Subcutaneous abdominal adipose tissue (tissue), 5 donors: ENCODE results near the gene GPC3.

Experiments used
- H3K27ac ChIP-seq: one replicate; pipeline ENCODE4 v1.7.0; 2013; ENCODE audit warnings: low read depth, mild to moderate bottlenecking, inconsistent platforms, low read length, moderate library complexity
- H3K27me3 ChIP-seq, 5 donors: one replicate each; pipeline ENCODE4 v1.7.0; 2013; ENCODE audit warnings: low read length in 5 of 5, inconsistent platforms in 1 of 5; ENCODE audit not compliant: control insufficient read depth in 5 of 5, insufficient read depth in 4 of 5
- H3K36me3 ChIP-seq, 5 donors: one replicate each; pipeline ENCODE4 v1.7.0; 2013; ENCODE audit warnings: low read length in 5 of 5; ENCODE audit not compliant: control insufficient read depth in 5 of 5, insufficient read depth in 5 of 5
- H3K4me1 ChIP-seq, 5 donors: one replicate each; pipeline ENCODE4 v1.7.0; 2013; ENCODE audit warnings: low read length in 5 of 5, mild to moderate bottlenecking in 3 of 5, moderate library complexity in 1 of 5; ENCODE audit not compliant: control insufficient read depth in 5 of 5, insufficient read depth in 5 of 5
- H3K4me3 ChIP-seq, 5 donors: one replicate each; pipeline ENCODE4 v1.7.0; 2013; ENCODE audit warnings: low read length in 5 of 5, low read depth in 1 of 5
- H3K9ac ChIP-seq, 5 donors: one replicate each; pipeline ENCODE4 v1.7.0; 2013; ENCODE audit warnings: low read length in 5 of 5, mild to moderate bottlenecking in 4 of 5, moderate library complexity in 3 of 5
- H3K9me3 ChIP-seq, 5 donors: one replicate each; pipeline ENCODE4 v1.7.0; 2013; ENCODE audit warnings: low read length in 5 of 5; ENCODE audit not compliant: control insufficient read depth in 5 of 5
- donor health status: healthy.
- donor health status: healthy.
- donor health status: healthy.
- donor health status: healthy.
- donor health status: healthy.

GPC3 gene

DNA sequence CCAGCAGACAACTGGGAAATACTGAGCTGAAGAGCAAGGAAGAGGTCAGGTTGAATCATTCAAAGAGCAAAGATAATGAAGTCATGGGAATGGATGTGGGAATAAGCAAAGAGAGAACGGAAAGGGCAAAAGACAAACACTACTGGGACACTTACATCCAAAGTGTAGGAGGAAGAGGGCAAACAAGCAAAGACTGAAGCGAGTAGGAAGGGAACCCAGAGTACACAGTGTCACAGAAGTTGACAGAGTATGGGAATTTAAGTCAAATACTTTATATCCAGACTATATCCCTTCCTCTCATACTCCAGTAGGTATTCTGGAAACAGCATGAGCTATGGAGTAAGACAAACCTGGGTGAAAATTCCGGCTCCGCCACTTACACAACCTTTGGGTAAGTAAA lies 12.5 kb downstream of the GPC3 start:
- Histone ChIP-seq H3K4me1 (no peaks in the 10 kb centered on the region), H3K9ac (no peak overlapping the region), H3K27ac (no peak overlapping the region), H3K4me3 (no peak overlapping the region), H3K27me3 (peaks cover 0 to 8% (median 0%) of the 10 kb centered on the region in 5 donors), H3K9me3 (no peaks in the 10 kb centered on the region), H3K36me3 (no peaks in the 10 kb centered on the region)

DNA sequence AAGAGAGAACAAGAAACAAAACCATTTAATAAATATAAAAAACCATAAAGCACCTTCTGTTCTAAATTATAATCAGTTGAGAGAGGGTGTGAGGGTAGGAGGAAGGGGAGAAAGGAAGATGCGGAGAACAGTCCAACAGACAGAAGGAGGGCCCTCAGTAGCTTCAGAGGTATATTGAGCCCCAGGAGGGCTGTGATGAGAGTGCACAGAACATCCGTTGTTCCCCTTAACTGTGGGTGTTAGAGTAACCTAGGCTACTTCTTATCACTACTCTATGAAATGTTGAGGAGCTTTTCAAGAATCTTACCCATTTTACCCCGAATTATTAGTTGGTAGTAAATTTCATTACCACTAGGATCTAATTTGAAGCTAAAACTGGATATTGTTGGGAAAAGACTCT lies 13.8 kb downstream of the GPC3 start:
- Histone ChIP-seq H3K9me3 (no peaks in the 10 kb centered on the region), H3K4me1 (no peaks in the 10 kb centered on the region), H3K36me3 (no peaks in the 10 kb centered on the region), H3K27me3 (peaks cover 0 to 10% (median 0%) of the 10 kb centered on the region in 5 donors), H3K4me3 (no peak overlapping the region), H3K27ac (no peak overlapping the region), H3K9ac (no peak overlapping the region)

DNA sequence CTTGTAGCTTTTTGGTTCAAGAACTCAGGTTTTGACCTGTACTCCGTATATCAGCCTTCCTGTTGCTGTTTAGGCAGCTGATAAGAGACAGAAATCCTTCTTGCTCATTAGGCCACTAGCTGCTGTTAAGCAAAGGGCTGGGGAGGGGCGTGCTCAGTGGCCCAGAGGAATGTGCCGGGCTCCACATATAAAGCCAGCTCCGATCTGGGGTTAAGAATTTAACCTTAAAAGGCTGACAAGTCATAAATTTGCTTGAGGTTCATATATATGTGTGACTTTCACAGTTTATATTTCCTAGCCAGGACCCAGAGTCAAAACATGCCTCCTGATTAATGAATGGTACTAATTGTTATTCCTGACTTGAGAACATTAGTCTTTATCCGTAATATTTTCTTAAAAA lies 15.3 kb downstream of the GPC3 start:
- H3K4me3 ChIP-seq = no peak overlapping the region
- H3K27me3 ChIP-seq = peaks cover 0 to 10% (median 3%) of the 10 kb centered on the region in 5 donors
- no peak overlapping the region for H3K27ac ChIP-seq
- no peaks in the 10 kb centered on the region for H3K4me1 ChIP-seq
- no peaks in the 10 kb centered on the region for H3K36me3 ChIP-seq
- H3K9me3 ChIP-seq = no peaks in the 10 kb centered on the region
- no peak overlapping the region for H3K9ac ChIP-seq

DNA sequence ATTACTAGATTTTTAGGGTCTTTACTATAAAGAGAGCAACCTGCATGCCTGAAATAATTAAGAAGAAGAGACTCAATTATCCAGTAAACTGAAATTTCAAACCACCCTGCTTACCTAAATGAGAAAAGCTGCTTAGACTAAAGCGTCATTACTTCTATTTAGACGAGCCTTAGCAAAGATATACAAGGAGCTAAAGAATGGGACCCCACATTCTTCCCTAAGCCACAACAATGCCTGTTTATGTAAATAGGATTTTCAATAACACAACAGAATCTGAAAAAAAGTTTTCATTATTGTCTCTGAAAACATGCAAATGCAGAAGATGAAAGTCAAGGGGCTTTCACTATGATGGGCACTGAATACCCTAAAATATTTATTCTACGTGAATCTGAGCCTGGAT lies 16.2 kb downstream of the GPC3 start:
- no peak overlapping the region for H3K9ac ChIP-seq
- no peak overlapping the region for H3K27ac ChIP-seq
- H3K4me1 ChIP-seq = no peaks in the 10 kb centered on the region
- H3K4me3 ChIP-seq = no peak overlapping the region
- peaks cover 0 to 12% (median 3%) of the 10 kb centered on the region in 5 donors for H3K27me3 ChIP-seq
- no peaks in the 10 kb centered on the region for H3K9me3 ChIP-seq
- H3K36me3 ChIP-seq = no peaks in the 10 kb centered on the region

DNA sequence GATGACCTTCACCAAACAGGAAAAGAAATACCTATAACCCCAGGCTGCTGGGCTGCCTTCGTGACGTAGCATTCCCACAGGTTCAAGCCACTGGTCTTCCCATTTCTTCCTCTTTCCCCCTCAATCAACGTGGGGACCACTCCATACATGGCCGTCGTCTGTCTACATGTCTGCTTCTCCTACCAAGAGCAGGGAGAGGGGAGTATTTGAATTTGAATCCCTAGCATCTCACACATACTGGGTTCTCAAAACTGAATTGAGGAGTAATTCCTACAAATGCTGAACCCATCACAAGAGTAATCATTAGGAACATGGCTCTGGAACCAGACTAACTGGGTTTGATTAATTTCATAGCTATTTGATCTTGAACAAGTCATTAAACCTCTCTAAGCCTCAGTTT lies 17.3 kb downstream of the GPC3 start:
- H3K4me1 ChIP-seq = no peaks in the 10 kb centered on the region
- H3K36me3 ChIP-seq = no peaks in the 10 kb centered on the region
- no peak overlapping the region for H3K4me3 ChIP-seq
- no peaks in the 10 kb centered on the region for H3K9me3 ChIP-seq
- H3K27me3 ChIP-seq = peaks cover 0 to 12% (median 3%) of the 10 kb centered on the region in 5 donors
- H3K9ac ChIP-seq = no peak overlapping the region
- no peak overlapping the region for H3K27ac ChIP-seq

DNA sequence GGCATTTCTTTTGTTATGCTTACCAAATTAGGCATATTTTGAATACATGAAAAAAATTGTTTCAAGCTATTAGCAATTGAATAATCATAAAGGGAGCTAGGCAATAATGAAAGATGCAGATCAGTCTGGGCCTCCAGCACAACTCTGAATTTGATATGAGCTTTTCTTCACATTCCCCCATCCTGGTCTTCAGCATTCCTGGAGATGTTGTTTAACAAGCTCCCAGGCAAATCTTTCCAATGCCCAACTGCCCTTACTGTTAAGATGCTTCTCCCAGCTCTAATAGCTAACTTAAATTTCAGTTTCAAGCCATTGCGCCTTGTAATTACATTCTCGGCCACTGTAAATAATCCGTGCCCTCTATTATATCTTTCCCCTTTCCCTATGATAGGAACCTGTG lies 19.2 kb downstream of the GPC3 start:
- Histone ChIP-seq H3K9ac (no peak overlapping the region), H3K27ac (no peak overlapping the region), H3K36me3 (no peaks in the 10 kb centered on the region), H3K27me3 (peaks cover 0 to 14% (median 3%) of the 10 kb centered on the region in 5 donors), H3K9me3 (no peaks in the 10 kb centered on the region), H3K4me1 (no peaks in the 10 kb centered on the region), H3K4me3 (no peak overlapping the region)

DNA sequence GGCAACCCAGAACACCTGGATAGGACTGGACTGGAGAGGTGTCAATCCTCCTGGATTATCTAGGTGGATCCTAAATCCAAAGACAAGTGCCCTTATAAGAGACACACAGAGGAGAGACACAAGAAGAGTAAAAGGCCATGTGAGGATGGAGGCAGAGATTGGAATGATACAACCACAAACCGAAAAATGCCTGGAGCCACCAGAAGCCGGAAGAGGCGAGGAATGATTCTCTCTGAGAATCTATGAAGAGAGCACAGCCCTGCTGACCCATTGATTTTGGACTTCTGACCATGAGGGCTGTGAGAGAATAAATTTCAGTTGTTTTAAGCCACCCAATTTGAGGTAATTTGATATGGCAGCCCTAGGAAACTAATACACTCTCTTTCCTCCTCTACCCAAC lies 20.1 kb downstream of the GPC3 start:
- no peak overlapping the region for H3K27ac ChIP-seq
- H3K9me3 ChIP-seq = no peaks in the 10 kb centered on the region
- no peaks in the 10 kb centered on the region for H3K36me3 ChIP-seq
- H3K27me3 ChIP-seq = peaks cover 0 to 14% (median 3%) of the 10 kb centered on the region in 5 donors
- H3K4me1 ChIP-seq = no peaks in the 10 kb centered on the region
- no peak overlapping the region for H3K9ac ChIP-seq
- H3K4me3 ChIP-seq = no peak overlapping the region

DNA sequence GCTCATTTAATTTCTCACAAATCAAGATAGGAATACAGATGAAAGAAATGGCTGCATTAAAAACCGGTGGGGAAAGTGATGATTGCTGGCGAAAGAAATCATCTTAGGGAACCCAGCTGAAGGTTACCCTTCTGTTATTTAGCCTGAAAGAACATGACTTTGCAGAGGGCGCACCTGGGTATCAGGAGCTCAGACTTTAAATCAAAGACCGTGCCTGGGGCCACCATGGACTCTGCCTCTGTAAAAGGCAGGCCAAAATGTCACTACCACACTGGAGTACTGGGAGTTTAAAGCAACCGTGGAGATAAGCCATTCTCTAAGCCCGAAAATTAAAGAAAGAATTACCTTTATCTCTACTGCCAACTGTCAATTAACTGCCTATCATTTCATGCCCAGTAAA lies 24.3 kb downstream of the GPC3 start:
- peaks cover 0 to 7% (median 0%) of the 10 kb centered on the region in 5 donors for H3K27me3 ChIP-seq
- H3K36me3 ChIP-seq = no peaks in the 10 kb centered on the region
- H3K27ac ChIP-seq = no peak overlapping the region

DNA sequence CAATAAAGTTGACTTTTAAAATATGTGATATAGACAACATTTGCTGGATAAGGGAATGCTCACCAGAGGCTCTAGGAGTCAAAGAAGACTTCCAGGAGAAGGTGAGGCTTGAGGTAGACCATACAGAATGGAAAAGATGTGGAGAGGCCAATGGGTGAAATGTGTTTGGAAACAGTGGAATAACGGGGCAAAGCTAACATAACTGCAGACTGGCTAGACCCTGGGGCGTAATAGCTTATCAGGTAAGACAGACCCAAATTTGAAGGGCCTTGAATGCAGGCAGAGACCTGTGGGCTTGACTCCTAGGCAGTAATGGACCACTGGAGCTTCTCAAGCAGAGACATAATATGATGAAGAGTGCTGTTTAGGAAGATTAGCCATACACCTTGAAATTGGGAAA lies 25.4 kb downstream of the GPC3 start:
- Histone ChIP-seq H3K4me3 (no peak overlapping the region), H3K4me1 (no peaks in the 10 kb centered on the region), H3K27me3 (peaks cover 0 to 6% (median 2%) of the 10 kb centered on the region in 5 donors), H3K9me3 (no peaks in the 10 kb centered on the region), H3K36me3 (no peaks in the 10 kb centered on the region), H3K27ac (no peak overlapping the region), H3K9ac (no peak overlapping the region)

More for the DNA sequence above, 24.3 kb downstream of the GPC3 start:
- Histone ChIP-seq H3K4me1 (no peaks in the 10 kb centered on the region), H3K9me3 (no peaks in the 10 kb centered on the region), H3K9ac (no peak overlapping the region), H3K4me3 (no peak overlapping the region)

DNA sequence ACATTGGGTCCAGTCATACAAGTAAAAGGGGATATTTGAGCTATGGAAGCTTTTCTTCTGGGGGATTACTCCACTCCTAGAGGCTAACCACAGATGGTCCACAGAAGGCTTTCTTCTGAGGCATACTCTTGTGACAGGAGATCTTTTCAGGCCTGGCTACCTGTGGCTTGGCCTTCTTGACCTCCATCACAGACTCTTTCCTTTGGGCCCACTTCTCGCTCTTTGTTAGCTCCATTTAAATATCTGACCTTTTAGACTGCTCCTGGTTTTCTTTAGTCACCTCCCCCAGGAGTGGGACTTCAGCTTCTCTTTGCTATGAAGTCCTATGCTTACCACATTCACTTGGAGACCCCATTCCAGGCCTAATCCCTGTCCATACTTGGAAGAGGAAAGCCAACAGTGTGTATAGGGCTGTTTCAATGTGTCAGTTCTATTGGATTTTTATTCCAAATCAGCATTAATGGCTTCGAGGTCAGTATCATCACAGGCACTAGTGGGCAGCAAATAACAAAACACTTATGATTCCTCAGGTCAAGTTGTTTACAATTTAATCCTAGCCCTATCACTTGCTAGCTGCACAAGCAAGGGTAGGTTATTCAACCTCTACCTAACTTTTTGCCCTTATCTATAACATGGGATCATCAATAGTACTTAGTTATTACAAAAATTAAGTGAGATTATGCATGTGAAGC lies 26.3 kb downstream of the GPC3 start:
- Histone ChIP-seq H3K9ac (no peak overlapping the region), H3K4me3 (no peak overlapping the region), H3K27me3 (peaks cover 0 to 4% (median 3%) of the 10 kb centered on the region in 5 donors), H3K27ac (no peak overlapping the region), H3K36me3 (no peaks in the 10 kb centered on the region), H3K4me1 (no peaks in the 10 kb centered on the region), H3K9me3 (no peaks in the 10 kb centered on the region)
